HL-60 (cell line): ENCODE results near the gene FNIP1.

Experiments
- POLR2AphosphoS5 ChIP-seq: IDR thresholded peaks from 2 replicates; pipeline ENCODE4 v1.6.1; 2012; ENCODE audit warnings: low read depth
- TF ChIP-seq, protein P1 (sequence below): IDR thresholded peaks from one replicate; pipeline ENCODE4 v1.5.1; 2011; ENCODE audit warnings: low read length, control low read depth, inconsistent platforms; ENCODE audit not compliant: insufficient read depth
- TF ChIP-seq, protein P2 (sequence below): IDR thresholded peaks from 2 replicates; pipeline ENCODE4 v1.6.1; 2012; ENCODE audit warnings: low read depth; ENCODE audit not compliant: insufficient replicate concordance

DNA sequence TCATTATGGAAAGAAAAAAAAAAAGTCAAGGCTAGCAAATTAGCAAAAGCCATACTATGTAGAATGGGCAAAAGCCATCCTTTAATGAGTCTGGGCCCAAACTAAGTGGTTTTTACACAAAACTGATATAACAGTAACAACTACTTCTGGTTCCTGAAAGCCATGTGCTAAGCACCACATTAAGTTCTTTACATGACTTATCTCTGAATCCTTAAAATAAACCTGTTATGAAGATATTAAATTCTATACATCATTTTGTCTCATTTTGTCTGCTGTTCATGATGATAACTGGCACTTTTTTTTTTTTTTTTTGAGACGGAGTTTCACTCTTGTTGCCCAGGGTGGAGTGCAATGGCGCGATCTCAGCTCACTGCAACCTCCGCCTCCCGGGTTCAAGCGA, 5.0 kb downstream of the FNIP1 start:
- TF ChIP-seq, protein P1, sequence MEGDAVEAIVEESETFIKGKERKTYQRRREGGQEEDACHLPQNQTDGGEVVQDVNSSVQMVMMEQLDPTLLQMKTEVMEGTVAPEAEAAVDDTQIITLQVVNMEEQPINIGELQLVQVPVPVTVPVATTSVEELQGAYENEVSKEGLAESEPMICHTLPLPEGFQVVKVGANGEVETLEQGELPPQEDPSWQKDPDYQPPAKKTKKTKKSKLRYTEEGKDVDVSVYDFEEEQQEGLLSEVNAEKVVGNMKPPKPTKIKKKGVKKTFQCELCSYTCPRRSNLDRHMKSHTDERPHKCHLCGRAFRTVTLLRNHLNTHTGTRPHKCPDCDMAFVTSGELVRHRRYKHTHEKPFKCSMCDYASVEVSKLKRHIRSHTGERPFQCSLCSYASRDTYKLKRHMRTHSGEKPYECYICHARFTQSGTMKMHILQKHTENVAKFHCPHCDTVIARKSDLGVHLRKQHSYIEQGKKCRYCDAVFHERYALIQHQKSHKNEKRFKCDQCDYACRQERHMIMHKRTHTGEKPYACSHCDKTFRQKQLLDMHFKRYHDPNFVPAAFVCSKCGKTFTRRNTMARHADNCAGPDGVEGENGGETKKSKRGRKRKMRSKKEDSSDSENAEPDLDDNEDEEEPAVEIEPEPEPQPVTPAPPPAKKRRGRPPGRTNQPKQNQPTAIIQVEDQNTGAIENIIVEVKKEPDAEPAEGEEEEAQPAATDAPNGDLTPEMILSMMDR: no peak
- TF ChIP-seq, protein P2, sequence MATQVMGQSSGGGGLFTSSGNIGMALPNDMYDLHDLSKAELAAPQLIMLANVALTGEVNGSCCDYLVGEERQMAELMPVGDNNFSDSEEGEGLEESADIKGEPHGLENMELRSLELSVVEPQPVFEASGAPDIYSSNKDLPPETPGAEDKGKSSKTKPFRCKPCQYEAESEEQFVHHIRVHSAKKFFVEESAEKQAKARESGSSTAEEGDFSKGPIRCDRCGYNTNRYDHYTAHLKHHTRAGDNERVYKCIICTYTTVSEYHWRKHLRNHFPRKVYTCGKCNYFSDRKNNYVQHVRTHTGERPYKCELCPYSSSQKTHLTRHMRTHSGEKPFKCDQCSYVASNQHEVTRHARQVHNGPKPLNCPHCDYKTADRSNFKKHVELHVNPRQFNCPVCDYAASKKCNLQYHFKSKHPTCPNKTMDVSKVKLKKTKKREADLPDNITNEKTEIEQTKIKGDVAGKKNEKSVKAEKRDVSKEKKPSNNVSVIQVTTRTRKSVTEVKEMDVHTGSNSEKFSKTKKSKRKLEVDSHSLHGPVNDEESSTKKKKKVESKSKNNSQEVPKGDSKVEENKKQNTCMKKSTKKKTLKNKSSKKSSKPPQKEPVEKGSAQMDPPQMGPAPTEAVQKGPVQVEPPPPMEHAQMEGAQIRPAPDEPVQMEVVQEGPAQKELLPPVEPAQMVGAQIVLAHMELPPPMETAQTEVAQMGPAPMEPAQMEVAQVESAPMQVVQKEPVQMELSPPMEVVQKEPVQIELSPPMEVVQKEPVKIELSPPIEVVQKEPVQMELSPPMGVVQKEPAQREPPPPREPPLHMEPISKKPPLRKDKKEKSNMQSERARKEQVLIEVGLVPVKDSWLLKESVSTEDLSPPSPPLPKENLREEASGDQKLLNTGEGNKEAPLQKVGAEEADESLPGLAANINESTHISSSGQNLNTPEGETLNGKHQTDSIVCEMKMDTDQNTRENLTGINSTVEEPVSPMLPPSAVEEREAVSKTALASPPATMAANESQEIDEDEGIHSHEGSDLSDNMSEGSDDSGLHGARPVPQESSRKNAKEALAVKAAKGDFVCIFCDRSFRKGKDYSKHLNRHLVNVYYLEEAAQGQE: no peak
- no peak for TF ChIP-seq POLR2AphosphoS5
